ENCODE data around the gene CRACR2A.

CRACR2A gene

DNA sequence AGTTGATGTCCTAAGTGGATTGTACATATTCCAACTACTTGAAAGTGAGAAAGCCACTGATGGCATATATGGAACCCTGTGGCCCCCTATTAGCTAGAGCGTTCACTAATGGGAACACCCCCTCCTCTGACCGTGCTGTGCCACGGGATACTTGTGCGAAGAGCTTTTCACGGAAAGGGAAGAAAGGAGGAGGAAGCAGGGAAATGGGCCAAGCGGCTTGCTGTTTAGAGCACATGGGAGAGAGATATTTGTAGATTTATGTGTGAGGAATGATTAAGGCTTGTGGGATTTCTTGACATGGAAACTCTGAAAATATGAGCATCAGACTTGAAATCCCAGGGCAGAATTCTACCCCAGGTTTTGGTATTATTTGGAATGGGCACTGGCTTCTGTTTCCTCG lies 132.1 kb downstream of the CRACR2A start:
- H3K4me3 ChIP-seq (ENCODE audit: control insufficient read depth, low read depth, low read length): no peak overlapping the region
- no peak for DNase-seq (ENCODE audit: low read depth)
- TF ChIP-seq, protein P1, sequence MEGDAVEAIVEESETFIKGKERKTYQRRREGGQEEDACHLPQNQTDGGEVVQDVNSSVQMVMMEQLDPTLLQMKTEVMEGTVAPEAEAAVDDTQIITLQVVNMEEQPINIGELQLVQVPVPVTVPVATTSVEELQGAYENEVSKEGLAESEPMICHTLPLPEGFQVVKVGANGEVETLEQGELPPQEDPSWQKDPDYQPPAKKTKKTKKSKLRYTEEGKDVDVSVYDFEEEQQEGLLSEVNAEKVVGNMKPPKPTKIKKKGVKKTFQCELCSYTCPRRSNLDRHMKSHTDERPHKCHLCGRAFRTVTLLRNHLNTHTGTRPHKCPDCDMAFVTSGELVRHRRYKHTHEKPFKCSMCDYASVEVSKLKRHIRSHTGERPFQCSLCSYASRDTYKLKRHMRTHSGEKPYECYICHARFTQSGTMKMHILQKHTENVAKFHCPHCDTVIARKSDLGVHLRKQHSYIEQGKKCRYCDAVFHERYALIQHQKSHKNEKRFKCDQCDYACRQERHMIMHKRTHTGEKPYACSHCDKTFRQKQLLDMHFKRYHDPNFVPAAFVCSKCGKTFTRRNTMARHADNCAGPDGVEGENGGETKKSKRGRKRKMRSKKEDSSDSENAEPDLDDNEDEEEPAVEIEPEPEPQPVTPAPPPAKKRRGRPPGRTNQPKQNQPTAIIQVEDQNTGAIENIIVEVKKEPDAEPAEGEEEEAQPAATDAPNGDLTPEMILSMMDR (conservative IDR thresholded peaks at IDR 0.05; ENCODE audit: control insufficient read depth, insufficient read depth, low read depth, low read length): no peak

DNA sequence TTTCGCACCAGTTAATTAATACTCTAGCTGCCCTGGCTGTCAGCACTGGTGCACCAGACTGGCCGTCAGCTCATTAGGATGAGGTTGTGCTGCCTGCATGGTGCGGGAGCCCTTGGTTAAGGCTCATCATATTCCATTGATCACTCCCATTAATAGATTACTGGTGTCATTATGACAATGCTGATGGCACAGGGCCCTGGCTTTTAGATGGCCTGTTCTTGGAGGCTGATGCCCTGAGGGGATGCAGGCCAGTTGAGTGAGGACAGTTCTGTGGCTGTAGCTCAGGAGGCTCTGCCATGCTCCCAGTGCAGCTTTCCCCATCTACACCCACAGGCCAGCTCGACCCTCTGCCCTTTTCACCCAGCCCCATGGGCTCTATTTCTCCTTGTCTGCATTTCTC lies 135.3 kb downstream of the CRACR2A start:
- TF ChIP-seq, protein P1 (conservative IDR thresholded peaks at IDR 0.05; ENCODE audit: control insufficient read depth, insufficient read depth, low read depth, low read length): no peak
- H3K4me3 ChIP-seq (ENCODE audit: control insufficient read depth, low read depth, low read length): no peak overlapping the region
- DNase-seq (ENCODE audit: low read depth): no peak

DNA sequence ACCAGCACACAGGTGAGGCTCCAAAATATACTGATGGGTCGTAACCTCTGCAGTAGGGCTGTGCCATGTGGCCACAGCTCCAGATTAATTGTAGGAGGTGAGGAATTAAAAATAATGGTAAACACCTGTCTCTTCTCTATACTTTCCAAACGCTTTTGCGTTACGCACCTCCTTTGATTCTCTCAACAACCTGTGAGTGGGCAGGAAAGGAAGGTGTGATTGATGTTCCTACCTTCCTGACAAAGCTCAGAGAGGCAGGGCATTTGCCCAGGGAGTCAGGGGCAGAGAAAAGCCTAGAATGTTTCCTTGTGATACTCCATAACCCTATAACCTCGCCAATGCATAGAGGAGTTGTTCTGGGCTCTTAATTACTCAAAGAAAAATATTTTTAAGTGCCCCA lies 137.0 kb downstream of the CRACR2A start:
- H3K4me3 ChIP-seq (ENCODE audit: control insufficient read depth, low read depth, low read length): no peak overlapping the region
- TF ChIP-seq, protein P1 (conservative IDR thresholded peaks at IDR 0.05; ENCODE audit: control insufficient read depth, insufficient read depth, low read depth, low read length): no peak
- DNase-seq (ENCODE audit: low read depth): no peak

GRCh38 chr12:3614806-3615466 lies 138.0 kb downstream of the CRACR2A start:
- no peak overlapping the region for H3K4me3 ChIP-seq (ENCODE audit: control insufficient read depth, low read depth, low read length)
- TF ChIP-seq, protein P1 (conservative IDR thresholded peaks at IDR 0.05; ENCODE audit: control insufficient read depth, insufficient read depth, low read depth, low read length): no peak
- no peak for DNase-seq (ENCODE audit: low read depth)

- H3K4me3 ChIP-seq (ENCODE audit: control insufficient read depth, low read depth, low read length): no peak overlapping the region
- DNase-seq (ENCODE audit: low read depth): no peak
- TF ChIP-seq, protein P1 (conservative IDR thresholded peaks at IDR 0.05; ENCODE audit: control insufficient read depth, insufficient read depth, low read depth, low read length): no peak
These were observed 139.1 kb downstream of the CRACR2A start for GRCh38 chr12:3613641-3614395.

DNA sequence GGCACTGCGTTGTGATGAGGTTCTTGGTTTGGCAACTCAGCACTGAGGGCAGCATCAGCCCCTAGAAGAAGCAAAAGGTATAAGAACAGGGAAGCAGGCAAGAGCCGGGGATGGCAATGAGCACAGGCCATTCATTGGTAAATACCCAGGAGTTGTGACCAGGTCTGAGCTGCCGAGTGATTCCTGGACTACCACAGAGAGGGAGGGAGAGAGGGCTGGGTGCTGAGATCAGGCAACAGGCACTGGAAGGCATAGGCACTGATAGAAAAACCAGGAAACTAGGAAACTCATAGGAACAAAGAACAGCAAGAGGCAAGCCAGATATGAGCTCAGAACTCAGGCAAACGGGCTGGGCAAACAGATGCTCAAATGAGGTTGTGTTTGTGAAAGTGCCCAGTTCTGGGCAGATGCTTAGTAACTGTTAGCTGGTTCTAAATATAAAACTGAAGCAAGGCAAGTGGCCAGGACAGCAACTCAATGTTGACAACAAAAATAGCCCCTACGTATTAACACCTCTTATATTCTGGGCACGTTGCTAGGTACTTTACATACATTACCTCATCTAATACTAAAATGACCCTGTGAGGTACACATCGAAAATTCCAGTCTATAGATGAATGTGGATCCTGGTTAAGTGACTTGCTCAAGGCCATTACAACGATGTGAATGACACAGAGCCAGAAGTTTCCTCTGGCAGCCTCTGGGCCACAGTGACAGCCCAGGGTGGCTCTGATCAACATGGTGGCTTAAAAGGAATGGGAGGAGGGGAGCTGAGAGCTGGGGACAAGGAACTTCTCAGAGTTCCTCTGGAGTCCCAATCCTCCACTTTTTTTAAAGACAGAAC lies 140.8 kb downstream of the CRACR2A start:
- H3K4me3 ChIP-seq (ENCODE audit: control insufficient read depth, low read depth, low read length): no peak overlapping the region
- DNase-seq (ENCODE audit: low read depth): no peak
- TF ChIP-seq, protein P1 (conservative IDR thresholded peaks at IDR 0.05; ENCODE audit: control insufficient read depth, insufficient read depth, low read depth, low read length): no peak

All from fibroblast of mammary gland (primary cell).